NB4 (cell line): Measurements from ENCODE around the gene FRA10AC1.
"Not testable (repeated sequence)": the region's sequence is repeated elsewhere in the genome, so short reads cannot be mapped to it uniquely, and the experiment has no call there.

Experiments
- DNase-seq: peaks from one replicate; pipeline ENCODE4 v3.0.0; 2010; ENCODE audit warnings: low read depth
- H3K4me3 ChIP-seq: one replicate; pipeline ENCODE4 v1.5.1; 2011; ENCODE audit warnings: mild to moderate bottlenecking, low read depth, low read length, moderate library complexity
- CTCF ChIP-seq: IDR thresholded peaks from one replicate; pipeline ENCODE4 v1.5.1; 2012; ENCODE audit warnings: low read depth, low read length
- MAX ChIP-seq: IDR thresholded peaks from 2 replicates; pipeline ENCODE4 v1.6.1; 2011; ENCODE audit warnings: low read depth, low read length
- MYC ChIP-seq: IDR thresholded peaks from 2 replicates; pipeline ENCODE4 v1.6.1; 2011; ENCODE audit warnings: low read depth, low read length
- POLR2A ChIP-seq: IDR thresholded peaks from 2 replicates; pipeline ENCODE4 v1.6.1; 2011; ENCODE audit warnings: mild to moderate bottlenecking; ENCODE audit not compliant: insufficient read length; ENCODE audit errors: extremely low read depth

The FRA10AC1 gene

GRCh38 chr10:93697207-93697606, 5.2 kb downstream of the FRA10AC1 start:
- TF ChIP-seq MAX (no peak), CTCF (no peak), MYC (no peak), POLR2A (no peak)
- DNase-seq: no peak
- H3K4me3 ChIP-seq: no peak overlapping the region

- not testable (repeated sequence) for H3K4me3 ChIP-seq, DNase-seq
These were observed 5.8 kb downstream of the FRA10AC1 start for GRCh38 chr10:93696582-93696981.

GRCh38 chr10:93695740-93696139, 6.7 kb downstream of the FRA10AC1 start:
- TF ChIP-seq CTCF: no peak
- TF ChIP-seq MAX: no peak
- TF ChIP-seq MYC: no peak
- TF ChIP-seq POLR2A: no peak
- H3K4me3 ChIP-seq: no peak overlapping the region
- DNase-seq: no peak

GRCh38 chr10:93687737-93688136, 14.7 kb downstream of the FRA10AC1 start:
- no peak for DNase-seq
- H3K4me3 ChIP-seq: no peak overlapping the region
- TF ChIP-seq MYC (no peak), POLR2A (no peak), CTCF (no peak), MAX (no peak)

- DNase-seq: peak; percentile 71
- TF ChIP-seq POLR2A (no peak), MAX (no peak), MYC (no peak), CTCF (no peak)
- H3K4me3 ChIP-seq: no peak overlapping the region
These were observed 21.9 kb downstream of the FRA10AC1 start for GRCh38 chr10:93680412-93681047.

- H3K4me3 ChIP-seq: no peak overlapping the region
- DNase-seq: no peak
- TF ChIP-seq POLR2A (no peak), CTCF (no peak), MAX (no peak), MYC (no peak)
These were observed 23.4 kb downstream of the FRA10AC1 start for GRCh38 chr10:93678805-93679587.
